HG02938 (cell line): ENCODE data around the gene MRPS12.
A peak's percentile ranks its signal among the peaks of the same experiment; 100 is the strongest.

Source experiments
- ATAC-seq: cut with Tn5 transposase; IDR thresholded peaks from one replicate; pipeline ENCODE4 v1.9.1; 2021; ENCODE audit warnings: mild to moderate bottlenecking, moderate library complexity; ENCODE audit not compliant: unreplicated experiment

MRPS12 gene

DNA sequence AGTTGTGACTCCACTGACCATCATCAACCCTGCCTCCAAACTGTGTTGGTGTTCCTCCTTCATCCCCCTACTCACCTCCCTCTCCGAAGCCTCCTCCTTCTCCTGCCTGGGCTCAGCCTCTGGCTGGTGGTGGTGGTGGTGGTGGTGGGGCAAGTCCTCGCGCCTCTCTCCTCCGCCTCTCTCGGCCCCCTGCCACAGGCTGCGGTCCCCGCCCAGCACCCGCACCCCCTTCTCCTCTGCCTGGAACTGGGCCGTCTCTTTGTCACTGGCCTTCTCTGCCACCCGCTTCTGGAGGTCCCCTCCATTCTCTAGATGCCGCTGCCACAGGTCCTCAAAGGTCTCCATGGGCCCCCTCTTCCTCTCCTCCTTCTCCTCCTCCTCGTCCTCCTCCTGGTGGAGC, 20.3 kb upstream of the MRPS12 start:
- no peak for ATAC-seq

DNA sequence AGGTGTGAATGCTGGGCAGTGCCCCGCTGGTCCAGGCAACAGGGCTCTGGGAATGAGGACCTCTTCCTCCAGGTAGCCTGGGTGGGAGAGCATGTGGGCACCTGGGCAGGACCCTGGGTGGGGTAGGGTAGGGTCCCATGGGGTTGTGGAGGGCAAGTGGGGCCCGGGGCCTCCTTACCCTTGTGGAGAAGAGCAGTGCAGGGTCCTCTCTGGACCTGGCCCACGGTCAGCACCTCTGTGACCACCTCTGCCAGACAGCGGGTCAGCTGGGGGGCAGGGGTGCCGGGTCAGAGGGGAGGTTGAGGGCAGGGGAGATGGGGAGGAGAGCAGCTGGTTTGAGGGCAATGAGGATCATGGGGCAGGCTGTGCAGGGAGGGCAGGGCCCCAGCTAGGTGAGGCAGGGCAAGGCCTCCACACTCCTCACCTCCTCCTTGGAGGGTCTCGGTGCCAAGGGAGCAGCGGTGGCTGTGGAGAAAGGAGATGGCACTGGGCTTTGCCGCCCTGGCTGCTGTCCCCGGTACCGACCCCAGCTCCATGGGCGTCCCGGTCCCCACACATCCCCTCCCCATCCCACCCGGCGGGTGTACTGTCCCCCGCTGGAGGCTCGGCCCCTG, 19.2 kb upstream of the MRPS12 start:
- ATAC-seq = no peak

DNA sequence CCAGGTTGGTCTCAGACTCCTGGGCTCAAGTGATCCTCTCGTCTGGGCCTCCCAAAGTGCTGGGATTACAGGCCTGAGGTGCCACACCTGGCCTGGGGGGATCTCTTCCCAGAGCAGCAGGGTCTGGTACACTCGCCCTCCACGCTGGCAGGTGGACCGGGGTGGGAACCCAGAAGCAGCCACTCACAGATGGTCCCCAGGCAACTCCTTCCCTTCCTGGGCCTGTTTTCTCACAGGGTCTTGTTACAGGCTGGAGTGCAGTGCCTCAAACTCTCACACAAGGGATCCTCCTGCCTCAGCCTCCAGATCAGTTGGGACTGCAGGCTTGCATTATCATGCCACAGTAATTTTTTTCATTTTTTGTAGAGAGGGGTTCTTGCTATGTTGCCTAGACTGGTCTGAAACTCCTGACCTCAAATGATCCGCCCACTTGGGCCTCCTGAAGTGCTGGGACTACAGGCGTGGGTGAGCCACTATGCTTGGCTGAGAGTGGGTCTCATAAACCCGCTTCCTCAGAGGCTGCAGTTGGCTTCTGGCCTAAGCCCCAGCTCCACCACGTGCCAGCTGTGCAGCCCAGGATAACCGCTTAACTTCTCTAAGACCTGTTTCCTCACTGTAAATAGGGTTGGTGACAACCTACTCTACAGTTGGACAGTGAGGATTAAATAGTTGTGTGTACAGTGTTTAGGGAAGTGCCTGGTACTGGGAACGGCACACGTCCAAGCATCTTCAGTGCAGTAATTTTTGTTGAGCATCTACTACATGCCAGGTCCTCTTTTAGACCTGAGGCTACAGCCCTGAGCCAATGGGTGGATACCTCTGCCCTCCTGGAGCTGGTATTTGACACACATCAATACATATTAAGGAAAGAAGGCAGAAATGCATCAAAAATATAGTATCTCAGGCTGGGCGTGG, 17.9 kb upstream of the MRPS12 start:
- no peak for ATAC-seq

DNA sequence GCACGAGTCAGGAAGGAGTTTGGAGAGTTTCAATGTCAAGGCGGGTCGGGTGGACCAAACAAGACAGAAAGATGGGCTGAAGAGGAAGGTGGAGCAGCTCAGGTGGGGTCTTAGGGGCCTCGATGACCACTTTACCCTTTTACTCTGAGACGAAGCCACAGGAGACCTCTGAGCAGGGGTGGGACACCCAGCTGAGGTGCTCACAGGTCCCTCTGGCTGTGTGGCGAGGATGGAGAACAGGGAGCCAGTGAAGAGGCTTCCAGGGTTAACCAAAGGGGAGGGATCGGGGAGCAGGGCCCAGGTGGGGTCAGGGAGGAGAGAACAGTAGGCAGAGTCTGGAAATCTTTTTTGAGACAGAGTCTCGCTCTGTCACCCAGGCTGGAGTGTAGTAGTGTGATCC, 16.8 kb upstream of the MRPS12 start:
- no peak for ATAC-seq

DNA sequence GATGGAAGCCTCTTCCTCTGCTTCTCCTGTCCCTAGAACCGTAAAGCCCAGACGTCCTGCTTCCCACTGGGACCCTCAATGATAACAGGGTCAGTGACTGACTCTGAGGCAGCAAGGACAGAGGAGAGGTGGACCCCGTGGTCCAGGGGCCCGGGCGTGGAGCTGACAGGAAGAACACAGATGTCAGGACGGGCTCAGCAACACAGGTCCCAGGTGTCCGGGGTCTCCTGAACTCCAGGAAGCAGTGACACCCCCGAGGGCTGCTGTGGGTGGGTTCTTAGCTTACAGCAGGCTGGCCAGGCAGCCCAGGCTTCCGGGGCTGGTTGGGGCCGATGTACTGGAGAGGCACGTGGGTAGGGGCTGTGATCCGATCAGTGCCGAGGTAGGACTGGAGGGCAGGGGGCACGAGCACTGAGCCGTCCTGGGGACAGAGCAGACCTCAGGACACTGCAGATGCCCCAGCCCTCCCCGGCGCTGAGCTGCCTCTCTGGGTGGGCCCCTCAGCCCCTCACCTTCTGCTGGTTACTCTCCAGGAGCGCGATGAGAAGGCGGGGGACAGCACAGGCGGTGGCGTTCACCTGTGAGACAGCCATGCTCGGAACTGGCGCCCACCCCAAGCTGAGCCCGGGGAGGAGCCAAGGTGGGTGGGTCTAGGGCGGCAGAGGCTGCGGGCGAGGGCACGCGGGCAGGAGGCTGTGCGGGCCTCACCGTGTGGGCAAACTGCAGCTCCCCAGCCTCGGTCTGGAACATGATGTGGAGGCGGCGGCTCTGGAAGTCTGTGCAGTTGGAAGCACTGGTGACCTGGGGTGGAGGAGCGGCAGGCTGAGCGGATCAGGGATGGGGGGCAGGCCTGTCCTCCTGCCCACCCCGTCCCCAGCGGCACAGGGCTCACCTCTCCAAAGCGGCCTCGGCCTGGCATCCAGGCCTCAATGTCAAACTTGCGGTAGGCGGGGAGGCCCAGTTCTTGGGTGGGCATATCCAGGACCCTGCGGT, 15.1 kb upstream of the MRPS12 start:
- ATAC-seq = no peak

DNA sequence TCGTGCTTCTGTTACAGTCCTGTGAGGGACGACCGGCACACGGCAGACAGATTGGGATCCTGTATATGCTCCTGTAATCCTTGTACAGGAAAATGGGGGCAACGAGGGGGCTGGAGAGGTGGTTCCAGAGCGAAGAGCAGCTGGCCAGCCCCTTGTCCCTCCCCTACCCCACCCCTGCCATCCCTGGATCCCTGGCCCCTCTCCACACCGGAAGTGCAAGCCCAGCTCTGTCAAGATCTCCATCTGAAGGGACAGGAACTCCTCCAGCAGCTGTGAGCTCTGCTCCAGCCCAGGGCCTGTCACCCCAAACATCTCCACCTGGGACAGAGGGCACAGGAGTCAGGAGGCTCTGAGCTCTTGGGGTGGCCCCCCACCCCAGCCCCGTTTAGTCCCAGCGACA, 13.2 kb upstream of the MRPS12 start:
- ATAC-seq = no peak

DNA sequence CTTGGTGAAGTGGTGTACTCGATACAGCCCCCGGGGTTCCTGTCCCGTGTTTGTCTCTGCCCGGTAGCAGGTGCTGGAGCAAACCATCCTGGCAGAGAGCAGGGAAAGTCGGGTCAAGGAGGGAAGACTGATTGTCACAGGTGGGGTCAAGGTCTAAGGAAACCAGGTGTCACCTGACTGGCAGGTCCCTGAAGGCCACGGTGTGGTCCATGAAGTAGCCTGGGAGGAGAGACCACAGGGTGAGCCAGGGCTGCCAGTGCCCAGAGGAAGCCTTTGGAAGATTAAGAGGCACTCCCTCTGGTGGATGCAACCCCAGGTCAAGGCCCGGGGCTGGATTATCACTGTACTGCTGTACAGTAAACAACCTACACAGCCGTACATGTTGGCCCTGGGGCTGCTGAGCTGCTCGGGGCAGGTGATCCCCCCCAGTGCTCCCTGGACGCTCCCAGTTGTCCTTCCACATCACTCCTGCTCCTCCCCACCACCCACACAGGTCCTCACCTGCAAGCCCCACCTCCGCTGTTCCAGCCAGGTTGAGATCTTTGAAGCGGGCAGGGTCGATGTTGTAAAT, 12.7 kb upstream of the MRPS12 start:
- ATAC-seq = no peak

DNA sequence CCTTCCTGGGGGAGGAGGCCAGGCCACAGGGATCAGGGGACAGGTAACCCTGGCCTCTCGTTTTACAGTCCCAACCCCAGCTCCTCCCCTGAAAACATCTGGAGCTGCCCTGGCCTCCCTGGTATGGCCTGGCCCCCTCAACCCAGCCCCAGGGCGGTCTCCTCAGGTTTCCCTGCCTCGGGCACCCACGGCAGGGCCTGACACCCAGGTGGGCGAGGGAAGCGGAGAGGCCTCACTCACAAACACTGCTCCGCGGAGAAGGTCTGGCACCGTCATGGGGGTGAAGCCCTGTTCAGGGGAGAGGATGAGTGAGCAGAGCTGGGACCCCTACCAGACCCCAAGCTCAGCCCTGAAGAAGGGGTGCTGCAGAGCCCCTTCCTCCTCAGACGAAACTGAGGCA, 12.2 kb upstream of the MRPS12 start:
- ATAC-seq = no peak

DNA sequence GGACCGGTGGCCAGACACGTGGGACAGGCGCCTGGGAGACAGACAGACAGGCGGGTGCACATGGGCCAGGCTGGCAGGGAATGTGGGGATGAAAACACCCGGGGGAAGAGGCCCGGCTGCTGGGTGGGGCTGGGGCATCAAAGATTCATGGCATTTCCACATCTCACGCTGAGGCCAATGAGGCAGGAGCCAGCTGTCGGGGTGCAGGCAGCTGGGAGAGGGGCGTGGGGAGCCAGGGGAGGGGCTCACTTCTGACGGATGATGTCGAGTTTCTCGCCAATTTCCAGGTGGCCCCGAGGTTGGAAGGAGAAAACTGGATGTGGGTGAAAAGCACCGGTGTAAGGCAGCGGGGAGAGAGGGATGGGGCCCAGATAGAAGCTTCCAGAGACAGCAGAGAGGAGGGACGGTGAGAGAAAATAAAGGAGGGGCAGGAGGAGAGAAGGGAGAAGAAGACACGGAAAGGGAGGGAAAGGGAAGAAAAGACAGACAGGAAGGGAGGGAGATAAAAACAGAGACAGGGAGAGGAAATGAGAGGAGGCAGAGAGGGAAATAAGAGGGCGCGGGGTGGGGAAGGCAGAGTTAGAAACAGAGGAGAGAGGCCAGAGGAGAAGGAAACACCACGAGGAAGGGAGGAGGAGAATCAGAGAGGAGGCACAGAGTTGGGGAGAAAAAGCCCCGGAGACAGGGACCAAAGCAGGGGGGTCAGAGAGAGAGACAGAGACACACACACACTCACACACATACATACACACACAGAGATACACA, 10.7 kb upstream of the MRPS12 start:
- no peak for ATAC-seq

DNA sequence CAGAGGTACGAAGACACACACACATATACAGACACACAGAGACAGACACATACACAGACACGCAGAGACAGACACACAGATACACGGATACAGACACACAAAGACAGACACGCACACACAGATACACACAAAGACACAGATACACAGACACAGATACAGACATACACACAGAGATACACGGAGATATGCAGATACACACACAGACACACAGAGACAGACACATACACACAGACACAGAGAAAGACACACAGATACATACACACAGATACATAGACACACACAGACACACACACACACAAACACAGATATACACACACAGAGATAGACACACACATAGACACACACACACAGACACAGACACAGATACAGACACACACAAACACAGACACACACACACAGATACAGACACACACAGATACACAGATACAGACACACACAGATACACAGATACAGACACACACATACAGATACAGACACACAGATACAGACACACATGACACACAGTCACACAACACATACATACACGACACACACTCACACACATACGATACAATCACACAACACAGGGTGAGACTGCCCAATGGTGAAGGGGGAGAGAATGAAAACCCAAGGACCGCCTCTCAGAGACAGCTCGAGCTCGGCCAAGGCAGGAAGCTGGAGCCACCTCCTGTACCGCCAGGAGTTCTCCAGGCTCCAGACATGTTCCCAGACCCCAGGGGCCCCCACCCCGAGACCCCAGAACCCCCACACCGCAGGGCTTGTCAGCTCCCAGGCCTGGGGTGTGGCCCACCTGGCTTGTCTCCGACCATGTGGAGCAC, 9.9 kb upstream of the MRPS12 start:
- no peak for ATAC-seq

DNA sequence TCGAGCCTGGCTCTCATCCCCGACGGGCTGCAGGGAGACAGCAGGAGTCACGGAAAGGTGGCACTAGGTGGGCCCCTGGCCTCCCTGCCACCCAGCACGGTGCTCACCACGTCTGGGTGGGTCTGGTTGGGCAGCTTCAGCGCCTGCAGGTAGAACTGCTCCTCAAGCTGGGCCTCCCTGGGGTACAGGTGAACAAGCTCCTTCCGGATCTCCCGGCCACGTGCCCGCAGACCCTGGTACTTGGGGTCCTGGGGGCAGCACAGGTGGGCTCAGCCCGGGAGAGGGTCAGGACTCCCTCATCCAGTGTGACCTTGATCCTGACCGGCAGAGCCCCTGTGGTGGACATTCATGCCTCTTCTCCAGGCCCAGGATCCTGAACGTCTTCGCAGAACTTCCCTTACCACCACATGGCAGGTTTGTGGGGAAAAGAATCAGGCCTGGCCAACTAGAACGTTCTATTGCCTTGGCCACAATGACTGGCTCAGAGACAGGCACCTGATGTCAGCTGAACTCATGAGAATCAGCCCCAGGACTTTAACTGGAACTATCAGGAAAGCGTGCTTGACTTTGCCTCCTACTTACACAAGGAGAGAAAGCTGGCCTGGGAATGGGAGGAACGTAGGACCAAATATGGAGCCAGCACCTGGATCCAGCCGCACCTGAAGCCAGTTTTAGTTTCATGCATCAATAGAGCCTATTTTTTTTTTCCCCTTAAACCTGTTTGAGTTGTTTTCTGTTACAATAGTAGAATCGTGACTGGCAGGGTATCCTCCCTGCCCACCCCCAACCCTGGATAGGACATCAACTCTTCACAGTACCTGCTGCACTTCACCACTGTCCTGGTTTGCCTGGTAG, 9.1 kb upstream of the MRPS12 start:
- ATAC-seq = no peak

DNA sequence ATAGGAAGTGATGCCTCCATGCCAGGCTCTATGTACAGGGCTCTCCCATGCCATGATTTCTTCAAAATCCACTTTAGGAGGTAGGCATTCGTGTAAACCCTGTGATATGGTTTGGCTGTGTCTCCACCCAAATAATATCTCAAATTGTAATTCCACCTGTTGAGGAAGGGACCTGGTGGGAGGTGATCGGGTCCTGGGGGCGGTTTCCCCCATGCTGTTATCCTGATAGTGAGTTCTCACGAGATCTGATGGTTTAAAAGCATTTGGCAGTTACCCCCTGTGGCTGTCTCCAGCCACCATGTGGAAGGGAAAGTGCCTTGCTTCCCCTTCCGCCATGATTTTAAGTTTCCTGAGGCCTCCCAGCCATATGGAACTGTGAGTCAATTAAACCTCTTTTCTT, 8.3 kb upstream of the MRPS12 start:
- no peak for ATAC-seq

DNA sequence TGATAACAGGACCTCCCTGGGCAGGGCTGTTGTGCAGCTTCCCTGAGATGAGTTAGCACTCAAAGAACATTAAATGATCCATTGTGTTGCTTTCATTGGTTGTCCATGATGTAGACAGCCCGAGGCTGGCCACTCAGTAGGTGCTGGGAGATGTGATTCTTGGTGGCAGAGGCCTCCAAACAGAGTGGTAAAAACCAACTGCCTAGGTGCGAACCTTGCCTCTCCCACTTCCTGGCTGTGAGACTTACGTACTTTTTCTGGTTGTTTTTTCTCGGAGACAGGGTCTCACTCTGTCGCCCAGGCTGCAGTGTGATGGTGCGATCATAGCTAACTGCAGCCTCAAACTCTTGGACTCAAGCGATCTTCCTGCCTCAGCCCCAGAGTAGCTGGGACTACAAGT, 6.4 kb upstream of the MRPS12 start:
- no peak for ATAC-seq

DNA sequence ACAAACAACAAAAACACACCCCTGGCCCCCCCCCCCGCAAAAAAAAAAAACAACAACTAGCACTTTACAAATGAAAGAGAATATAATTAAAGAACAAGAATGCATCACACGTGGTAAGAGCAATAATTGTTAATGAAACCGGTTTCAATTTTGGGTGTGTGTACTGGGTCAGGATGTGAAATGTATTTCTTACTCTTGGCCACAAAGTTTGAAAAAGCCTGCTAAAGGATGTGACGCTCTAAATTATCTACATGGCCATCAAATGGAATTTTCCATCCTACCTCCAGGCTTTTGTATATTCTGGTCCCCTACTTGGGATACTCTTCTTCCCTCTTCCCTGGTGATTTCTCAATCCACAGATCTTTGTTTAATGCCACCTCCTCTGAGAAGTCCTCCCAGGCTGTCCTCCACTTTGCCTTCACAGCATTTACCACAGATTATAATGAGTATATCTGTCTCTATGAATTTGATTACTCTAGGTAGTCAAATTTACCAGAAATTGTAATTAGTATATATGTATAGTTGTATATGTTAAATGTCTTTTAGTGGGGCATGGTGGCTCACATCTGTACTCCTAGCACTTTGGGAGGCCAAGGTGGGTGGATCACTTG, 2.2 kb upstream of the MRPS12 start:
- no peak for ATAC-seq

DNA sequence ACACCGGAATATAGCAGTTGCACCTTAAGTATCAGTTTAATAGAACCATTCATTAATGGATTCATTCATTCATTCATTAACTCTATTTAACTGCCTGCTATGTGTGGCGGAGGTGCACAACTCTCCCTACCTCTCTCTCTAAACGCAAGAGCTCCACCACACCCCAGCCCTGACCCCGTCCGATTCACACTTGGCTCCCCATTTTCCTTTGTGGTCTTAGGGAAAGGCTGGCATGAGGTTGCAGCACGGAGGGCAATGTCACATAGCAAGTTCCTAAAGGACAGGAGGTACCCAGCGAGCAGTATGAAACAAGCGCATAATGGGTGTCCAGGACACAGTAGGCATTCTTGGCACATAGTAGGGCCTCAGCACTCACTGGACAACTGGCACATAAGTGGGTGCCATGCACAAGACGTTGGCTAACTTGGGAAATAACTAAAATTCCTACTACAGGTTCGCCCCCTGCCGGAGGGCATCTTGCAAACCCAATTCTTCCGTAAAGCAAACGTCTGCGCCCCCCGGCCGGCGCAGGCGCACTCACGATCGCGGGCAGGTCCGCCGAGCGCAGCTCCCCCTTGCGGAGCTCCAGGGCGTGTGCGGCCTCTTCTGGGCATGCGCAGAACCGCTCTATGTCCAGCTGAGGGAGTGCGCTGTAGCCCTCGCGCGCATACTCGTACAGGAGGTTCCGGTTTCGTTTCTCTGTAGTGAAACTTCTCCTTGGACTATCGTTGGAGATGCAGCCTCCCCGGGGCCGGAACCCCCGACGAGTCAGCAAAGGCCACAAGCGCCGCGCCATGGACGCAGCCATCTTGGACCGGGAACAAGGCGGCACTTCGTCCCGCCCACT, 592 bp upstream of the MRPS12 start, which contains the start of gene SARS2:
Gene SARS2, minus strand, starts transcription at position 835 of the 847 bp plus-strand sequence. Its CDS starts 27 bp downstream, at position 808.
- ATAC-seq = peak; percentile 62

DNA sequence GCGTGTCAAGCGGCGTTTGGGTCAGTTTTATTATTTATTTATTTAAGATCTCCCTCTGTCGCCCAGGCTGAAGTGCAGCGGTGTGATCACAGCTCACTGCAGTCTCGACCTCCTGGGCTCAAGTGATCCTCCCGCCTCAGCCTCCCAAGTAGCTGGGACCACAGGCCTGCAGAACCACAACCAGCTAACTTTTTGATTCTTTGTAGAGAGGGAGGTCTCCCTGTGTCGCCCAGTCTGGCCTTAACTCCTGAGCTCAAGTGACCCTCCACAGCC, 713 bp downstream of the MRPS12 start:
- ATAC-seq = no peak
